ENCODE measurements around the gene MAP7.
A peak's percentile ranks its signal among the peaks of the same experiment; 100 is the strongest.

Gene MAP7

GRCh38 chr6:136527831-136528230 is 22.4 kb downstream of the MAP7 start:
- DNase-seq, result no peak

- DNase-seq, result no peak
Measured at GRCh38 chr6:136526937-136527336, 23.3 kb downstream of the MAP7 start.

GRCh38 chr6:136526196-136526930 is 23.9 kb downstream of the MAP7 start:
- DNase-seq, result peak; percentile 39

GRCh38 chr6:136525586-136526195 is 24.5 kb downstream of the MAP7 start:
- DNase-seq, result no peak

GRCh38 chr6:136524936-136525413 is 25.2 kb downstream of the MAP7 start:
- DNase-seq, result no peak

GRCh38 chr6:136524339-136524935 is 25.8 kb downstream of the MAP7 start:
- DNase-seq, result no peak

GRCh38 chr6:136523196-136523595 is 27.0 kb downstream of the MAP7 start:
- no peak for DNase-seq

- no peak for DNase-seq
Measured at GRCh38 chr6:136522636-136523035, 27.6 kb downstream of the MAP7 start.

- no peak for DNase-seq
Measured at GRCh38 chr6:136521911-136522310, 28.3 kb downstream of the MAP7 start.

GRCh38 chr6:136521427-136521826 is 28.8 kb downstream of the MAP7 start:
- DNase-seq, result no peak

GRCh38 chr6:136520517-136520916 is 29.7 kb downstream of the MAP7 start:
- DNase-seq, result no peak

- DNase-seq, result no peak
Measured at GRCh38 chr6:136517582-136517981, 32.6 kb downstream of the MAP7 start.

GRCh38 chr6:136517002-136517401 is 33.2 kb downstream of the MAP7 start:
- DNase-seq, result no peak

- no peak for DNase-seq
Measured at GRCh38 chr6:136514591-136514990, 35.6 kb downstream of the MAP7 start.

- DNase-seq, result no peak
Measured at GRCh38 chr6:136511926-136512325, 38.3 kb downstream of the MAP7 start.

- no peak for DNase-seq
Measured at GRCh38 chr6:136511397-136511796, 38.8 kb downstream of the MAP7 start.

- DNase-seq, result no peak
Measured at GRCh38 chr6:136510782-136511181, 39.4 kb downstream of the MAP7 start.

- DNase-seq, result no peak
Measured at GRCh38 chr6:136510299-136510698, 39.9 kb downstream of the MAP7 start.

GRCh38 chr6:136508725-136509392 is 41.4 kb downstream of the MAP7 start:
- no peak for DNase-seq

- no peak for DNase-seq
Measured at GRCh38 chr6:136506124-136506799, 44.0 kb downstream of the MAP7 start.

GRCh38 chr6:136503303-136504029 is 46.8 kb downstream of the MAP7 start:
- DNase-seq, result no peak

GRCh38 chr6:136502786-136503185 is 47.4 kb downstream of the MAP7 start:
- DNase-seq, result no peak

Measured in activated T-cell treated with anti-CD3 and anti-CD28 coated beads, Interleukin-2, amount 50 U/mL, for 1 hour (primary cell).